GM12872 (cell line): ENCODE measurements around the gene SFT2D2.

ENCODE experiments used
- CTCF ChIP-seq: IDR thresholded peaks from 3 replicates; pipeline ENCODE4 v1.5.1; 2011; ENCODE audit warnings: low read depth, mild to moderate bottlenecking, low read length, moderate library complexity; ENCODE audit not compliant: insufficient read depth

The SFT2D2 gene

GRCh38 chr1:168300626-168301025, 74.8 kb downstream of the SFT2D2 start:
- no peak for TF ChIP-seq CTCF

GRCh38 chr1:168301664-168302320, 76.0 kb downstream of the SFT2D2 start:
- no peak for TF ChIP-seq CTCF
